HEK293T (cell line): ENCODE results near the gene BCL2.

Experiments used
- CTCF ChIA-PET: fragments of 350-600 bp; formaldehyde crosslinking; extraction: SDS; loops from one replicate; lab custom pipeline; 2021; ENCODE audit warnings: antibody characterized with exemption, inconsistent platforms; lab: Yijun Ruan, JAX
- POLR2A ChIA-PET: fragments of 350-600 bp; formaldehyde crosslinking; extraction: SDS; loops from one replicate; lab custom pipeline; 2020; ENCODE audit warnings: antibody characterized with exemption, inconsistent platforms; lab: Yijun Ruan, JAX
- DNase-seq: peaks from one replicate; pipeline ENCODE4 v3.0.0; 2012; ENCODE audit warnings: mixed read lengths; ENCODE audit errors: extremely low spot score
- ARNT ChIP-seq: fragments of 450-650 bp; IDR thresholded peaks from 2 replicates; pipeline ENCODE4 v1.6.1; 2017; ENCODE audit warnings: mild to moderate bottlenecking
- BHLHE40 ChIP-seq: fragments of 450-650 bp; IDR thresholded peaks from 2 replicates; pipeline ENCODE4 v1.6.1; 2016; ENCODE audit warnings: mild to moderate bottlenecking, moderate library complexity, borderline replicate concordance
- CTBP1 ChIP-seq: fragments of 450-650 bp; IDR thresholded peaks from 2 replicates; pipeline ENCODE4 v1.6.1; 2016; ENCODE audit warnings: borderline replicate concordance
- ELF4 ChIP-seq: fragments of 450-650 bp; IDR thresholded peaks from 2 replicates; pipeline ENCODE4 v1.6.1; 2017; ENCODE audit warnings: antibody characterized with exemption
- FOXA1 ChIP-seq: fragments of 450-650 bp; IDR thresholded peaks from 2 replicates; pipeline ENCODE4 v1.6.1; 2016; ENCODE audit warnings: mild to moderate bottlenecking
- FOXK2 ChIP-seq: fragments of 450-650 bp; IDR thresholded peaks from 2 replicates; pipeline ENCODE4 v1.6.1; 2016; ENCODE audit warnings: mild to moderate bottlenecking
- FOXM1 ChIP-seq: fragments of 450-650 bp; IDR thresholded peaks from 2 replicates; pipeline ENCODE4 v1.6.1; 2017; ENCODE audit warnings: mild to moderate bottlenecking, borderline replicate concordance
- HDGF ChIP-seq: fragments of 450-650 bp; IDR thresholded peaks from 2 replicates; pipeline ENCODE4 v1.6.1; 2017; ENCODE audit warnings: antibody characterized with exemption, borderline replicate concordance
- L3MBTL2 ChIP-seq: fragments of 450-650 bp; conservative IDR thresholded peaks from 2 replicates; pipeline ENCODE4 v1.6.1; 2016; ENCODE audit warnings: mild to moderate bottlenecking
- LEF1 ChIP-seq: fragments of 450-650 bp; IDR thresholded peaks from 2 replicates; pipeline ENCODE4 v1.6.1; 2017; ENCODE audit warnings: mild to moderate bottlenecking, borderline replicate concordance
- NFRKB ChIP-seq: fragments of 450-650 bp; IDR thresholded peaks from 2 replicates; pipeline ENCODE4 v1.6.1; 2016; ENCODE audit warnings: mild to moderate bottlenecking, moderate library complexity
- SP1 ChIP-seq: fragments of 450-650 bp; IDR thresholded peaks from 2 replicates; pipeline ENCODE4 v1.6.1; 2017
- SUZ12 ChIP-seq: fragments of 450-650 bp; IDR thresholded peaks from 2 replicates; pipeline ENCODE4 v1.6.1; 2016; ENCODE audit warnings: mild to moderate bottlenecking
- TARDBP ChIP-seq: fragments of 450-650 bp; IDR thresholded peaks from 2 replicates; pipeline ENCODE4 v1.6.1; 2016
- ZNF384 ChIP-seq: fragments of 450-650 bp; IDR thresholded peaks from 2 replicates; pipeline ENCODE4 v1.6.1; 2016
- TF ChIP-seq, protein P1 (sequence below): fragments of 450-650 bp; IDR thresholded peaks from 2 replicates; pipeline ENCODE4 v1.6.1; 2016

The BCL2 gene

DNA sequence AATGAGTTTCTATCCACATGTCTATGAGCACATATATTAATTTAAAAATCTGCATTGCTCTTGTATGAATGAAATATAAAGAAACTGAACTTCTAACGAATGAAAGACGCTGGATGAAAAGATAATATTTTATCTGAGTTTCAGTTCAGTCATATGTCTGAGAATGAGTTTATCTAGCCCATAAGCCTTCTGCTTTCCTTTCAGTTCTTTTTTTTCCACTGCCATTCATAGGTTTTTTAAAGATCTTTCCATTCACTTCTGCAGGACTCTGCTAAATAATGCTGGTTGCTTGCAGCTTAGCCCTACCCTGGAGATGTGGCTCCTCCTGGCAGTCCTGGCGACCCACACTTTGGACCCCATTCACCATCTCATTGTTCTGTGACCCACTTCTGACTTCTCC is 109.0 kb downstream of the BCL2 start:
- DNase-seq, result no peak
- ChIA-PET POLR2A (no interaction called here), CTCF (interaction anchor here (0.7 kb wide), 1 partner anchor 194 kb away, joined by 3 read pairs; no protein-coding TSS in a partner anchor)
- TF ChIP-seq ZNF384 (no peak), L3MBTL2 (no peak), TARDBP (no peak), ELF4 (no peak), HDGF (no peak), SP1 (no peak), LEF1 (no peak), CTBP1 (no peak), FOXA1 (no peak), SUZ12 (no peak), NFRKB (no peak), ARNT (no peak), FOXM1 (no peak), BHLHE40 (no peak), FOXK2 (no peak)
- TF ChIP-seq, protein P1, sequence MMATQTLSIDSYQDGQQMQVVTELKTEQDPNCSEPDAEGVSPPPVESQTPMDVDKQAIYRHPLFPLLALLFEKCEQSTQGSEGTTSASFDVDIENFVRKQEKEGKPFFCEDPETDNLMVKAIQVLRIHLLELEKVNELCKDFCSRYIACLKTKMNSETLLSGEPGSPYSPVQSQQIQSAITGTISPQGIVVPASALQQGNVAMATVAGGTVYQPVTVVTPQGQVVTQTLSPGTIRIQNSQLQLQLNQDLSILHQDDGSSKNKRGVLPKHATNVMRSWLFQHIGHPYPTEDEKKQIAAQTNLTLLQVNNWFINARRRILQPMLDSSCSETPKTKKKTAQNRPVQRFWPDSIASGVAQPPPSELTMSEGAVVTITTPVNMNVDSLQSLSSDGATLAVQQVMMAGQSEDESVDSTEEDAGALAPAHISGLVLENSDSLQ, result no peak

DNA sequence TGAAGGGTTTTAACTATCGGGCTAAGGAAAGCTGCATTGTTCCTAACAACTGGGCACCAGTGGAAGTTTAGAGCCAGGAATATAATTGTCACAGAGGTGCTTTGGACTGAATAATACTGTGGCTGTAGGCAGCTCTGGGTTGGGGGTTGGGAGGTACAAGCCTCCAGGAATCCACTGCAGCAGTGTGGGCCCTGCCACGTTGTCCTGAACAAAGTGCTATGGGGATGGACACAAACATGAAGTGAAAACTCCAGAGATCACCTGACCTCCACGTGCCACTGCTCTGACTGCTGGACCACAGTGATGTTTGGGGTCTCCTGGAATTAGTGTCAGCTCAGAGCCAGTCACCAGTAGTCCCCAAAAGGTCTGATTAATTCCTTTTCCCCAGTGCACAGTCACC is 110.9 kb downstream of the BCL2 start:
- no peak for DNase-seq
- TF ChIP-seq LEF1 (no peak), NFRKB (no peak), SP1 (no peak), BHLHE40 (no peak), ZNF384 (no peak), L3MBTL2 (no peak), ARNT (no peak), HDGF (no peak), CTBP1 (no peak), FOXM1 (no peak), FOXA1 (no peak), TARDBP (no peak), FOXK2 (no peak), SUZ12 (no peak)
- TF ChIP-seq, protein P1, result no peak
- POLR2A ChIA-PET, result no interaction called here
- CTCF ChIA-PET, result interaction anchor here (0.6 kb wide), 1 partner anchor 21 kb away, joined by 3 read pairs; no protein-coding TSS in a partner anchor

DNA sequence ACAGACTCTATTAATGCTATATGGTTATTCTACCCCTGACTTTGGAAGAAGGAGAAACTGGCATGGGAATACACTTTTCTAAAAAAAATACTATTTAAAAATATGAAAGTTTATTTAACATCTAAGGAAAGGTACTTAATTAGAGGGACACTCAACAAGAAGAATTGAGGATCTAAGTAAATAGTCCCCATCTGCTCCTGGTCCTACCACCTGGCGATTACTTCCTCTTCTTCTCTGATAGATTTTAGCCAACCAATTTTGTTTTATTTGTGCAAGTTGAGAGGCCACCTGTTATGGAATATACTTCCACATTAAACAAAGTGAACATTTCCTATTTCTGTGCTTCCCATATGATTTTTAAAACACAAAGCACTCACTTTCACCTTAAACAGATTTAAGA is 111.7 kb downstream of the BCL2 start:
- POLR2A ChIA-PET, result no interaction called here
- CTCF ChIA-PET, result interaction anchor here (0.6 kb wide), 1 partner anchor 376 kb away, joined by 3 read pairs; no protein-coding TSS in a partner anchor
- TF ChIP-seq ARNT (no peak), ZNF384 (no peak), SP1 (no peak), FOXA1 (no peak), TARDBP (no peak), ELF4 (no peak), CTBP1 (no peak), L3MBTL2 (no peak), BHLHE40 (no peak)
- TF ChIP-seq, protein P1, result no peak
- DNase-seq, result no peak

DNA sequence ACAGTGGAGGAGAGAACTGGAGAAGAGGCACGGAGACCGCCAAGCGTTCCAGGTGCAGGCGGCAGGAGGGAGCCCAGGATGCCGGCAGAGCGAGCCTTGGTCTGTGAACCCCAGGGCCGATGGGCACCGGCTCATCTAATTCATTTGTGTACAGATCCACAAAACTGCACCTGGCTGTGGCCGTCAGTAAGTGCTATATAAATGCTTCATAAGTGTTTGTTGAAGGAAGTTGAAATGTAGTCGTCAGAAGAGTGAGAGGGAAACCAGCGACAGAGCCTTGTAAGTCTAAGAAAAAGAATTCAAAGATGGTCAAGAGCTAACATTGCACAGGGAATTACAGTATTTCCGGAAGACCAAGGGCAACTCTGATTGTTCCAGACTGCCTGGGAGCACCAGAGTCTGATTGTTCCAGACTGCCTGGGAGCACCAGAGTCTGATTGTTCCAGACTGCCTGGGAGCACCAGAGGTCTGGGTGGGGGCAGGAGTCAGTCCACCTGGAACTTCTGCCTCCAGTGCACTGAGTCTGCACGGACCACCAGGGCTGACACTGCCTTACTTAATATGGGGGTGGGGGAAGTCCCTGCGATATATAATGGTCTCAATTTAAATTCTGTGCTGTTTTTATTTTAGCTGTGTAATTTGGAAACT is 112.3 kb downstream of the BCL2 start:
- TF ChIP-seq LEF1, result no peak
- no peak for DNase-seq
- ChIA-PET POLR2A (no interaction called here), CTCF (interaction anchor here (0.6 kb wide), 1 partner anchor 377 kb away, joined by 3 read pairs; no protein-coding TSS in a partner anchor)

DNA sequence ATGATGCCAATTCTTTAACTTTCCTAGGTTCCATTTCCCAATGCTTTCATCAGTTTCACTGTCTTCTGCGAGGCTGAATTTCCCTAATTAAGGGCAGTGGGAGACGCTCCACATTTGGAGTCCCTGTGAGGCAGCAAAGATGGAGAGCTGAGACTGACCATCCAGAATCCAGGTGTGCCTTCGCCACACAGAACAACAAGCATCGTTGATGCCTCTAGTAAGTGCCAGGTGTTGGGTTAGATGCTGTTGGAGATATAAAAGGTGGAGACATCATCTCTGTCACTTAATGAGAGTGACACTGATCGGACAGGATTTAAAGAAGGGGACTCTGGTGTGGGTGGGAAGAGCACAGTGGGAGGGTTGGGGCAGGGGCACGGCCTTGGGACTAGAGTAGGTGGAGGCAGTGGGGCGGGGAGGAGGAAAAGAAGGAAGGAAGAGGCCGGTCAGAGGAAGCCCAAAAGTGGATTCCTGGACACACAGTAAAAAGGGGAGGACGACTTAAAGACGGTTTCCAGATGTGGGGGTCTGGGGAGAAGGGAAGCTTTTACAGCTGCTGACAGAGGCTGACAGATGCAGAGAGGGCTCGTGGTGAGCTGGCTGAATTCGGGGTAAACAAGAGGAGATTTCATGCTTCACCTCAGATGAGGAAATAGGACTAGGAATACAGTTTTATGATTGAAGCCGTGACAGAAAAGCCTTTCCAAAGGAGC is 113.0 kb downstream of the BCL2 start:
- ChIA-PET POLR2A (no interaction called here), CTCF (no interaction called here)
- TF ChIP-seq ELF4 (no peak), ARNT (no peak), TARDBP (no peak), BHLHE40 (no peak), SUZ12 (no peak), FOXM1 (no peak), LEF1 (no peak), NFRKB (no peak), FOXA1 (no peak), SP1 (no peak), FOXK2 (no peak), ZNF384 (no peak), L3MBTL2 (no peak), CTBP1 (no peak), HDGF (no peak)
- TF ChIP-seq, protein P1, result no peak
- DNase-seq, result no peak
